ENCODE results near the gene ZNF341. TPM values are rescaled to one million over a fixed set of nuclear protein-coding genes. Genes with fewer than 3 reads are reported as not detected.

ZNF341 gene
- total RNA-seq, 1 donor from 2014 or later: 8.3 TPM

- DNase-seq (ENCODE audit: low spot score, unreplicated experiment): no peak
- H3K27me3 Mint-ChIP-seq: no peaks in the 10 kb centered on the region
- H3K4me3 Mint-ChIP-seq (ENCODE audit: low read depth): no peak overlapping the region
- no peaks in the 10 kb centered on the region for H3K9me3 Mint-ChIP-seq (ENCODE audit: low read depth)
- no peak overlapping the region for H3K27ac Mint-ChIP-seq
- H3K4me1 Mint-ChIP-seq (ENCODE audit: low read depth): peaks cover 33% of the 10 kb centered on the region
- H3K36me3 Mint-ChIP-seq (ENCODE audit: insufficient read depth): peaks cover 2% of the 10 kb centered on the region
- TF ChIP-seq CTCF (IDR thresholded peaks at IDR 0.05; ENCODE audit: unreplicated experiment): no peak
Observed at GRCh38 chr20:33821270-33821836, 89.6 kb downstream of the ZNF341 start.

GRCh38 chr20:33822423-33822822 lies 90.6 kb downstream of the ZNF341 start:
- no peaks in the 10 kb centered on the region for H3K9me3 Mint-ChIP-seq (ENCODE audit: low read depth)
- H3K4me1 Mint-ChIP-seq (ENCODE audit: low read depth): peaks cover 41% of the 10 kb centered on the region
- H3K36me3 Mint-ChIP-seq (ENCODE audit: insufficient read depth): peaks cover 2% of the 10 kb centered on the region
- no peak overlapping the region for H3K4me3 Mint-ChIP-seq (ENCODE audit: low read depth)
- H3K27ac Mint-ChIP-seq: no peak overlapping the region
- DNase-seq (ENCODE audit: low spot score, unreplicated experiment): no peak
- no peak for TF ChIP-seq CTCF (IDR thresholded peaks at IDR 0.05; ENCODE audit: unreplicated experiment)
- H3K27me3 Mint-ChIP-seq: no peaks in the 10 kb centered on the region

GRCh38 chr20:33822991-33823390 lies 91.2 kb downstream of the ZNF341 start:
- Mint-ChIP-seq H3K36me3 (ENCODE audit: insufficient read depth) (peaks cover 2% of the 10 kb centered on the region), H3K4me1 (ENCODE audit: low read depth) (peaks cover 44% of the 10 kb centered on the region), H3K4me3 (ENCODE audit: low read depth) (no peak overlapping the region), H3K27ac (no peak overlapping the region), H3K27me3 (no peaks in the 10 kb centered on the region), H3K9me3 (ENCODE audit: low read depth) (no peaks in the 10 kb centered on the region)
- DNase-seq (ENCODE audit: low spot score, unreplicated experiment): no peak
- no peak for TF ChIP-seq CTCF (IDR thresholded peaks at IDR 0.05; ENCODE audit: unreplicated experiment)

- peaks cover 2% of the 10 kb centered on the region for H3K36me3 Mint-ChIP-seq (ENCODE audit: insufficient read depth)
- H3K27ac Mint-ChIP-seq: peak overlapping the region; percentile 82
- DNase-seq (ENCODE audit: low spot score, unreplicated experiment): no peak
- H3K9me3 Mint-ChIP-seq (ENCODE audit: low read depth): no peaks in the 10 kb centered on the region
- H3K4me1 Mint-ChIP-seq (ENCODE audit: low read depth): peaks cover 59% of the 10 kb centered on the region
- H3K4me3 Mint-ChIP-seq (ENCODE audit: low read depth): no peak overlapping the region
- TF ChIP-seq CTCF (IDR thresholded peaks at IDR 0.05; ENCODE audit: unreplicated experiment): no peak
- no peaks in the 10 kb centered on the region for H3K27me3 Mint-ChIP-seq
Observed at GRCh38 chr20:33824852-33825251, 93.1 kb downstream of the ZNF341 start.

GRCh38 chr20:33825340-33826269 lies 93.8 kb downstream of the ZNF341 start:
- TF ChIP-seq CTCF (IDR thresholded peaks at IDR 0.05; ENCODE audit: unreplicated experiment): no peak
- DNase-seq (ENCODE audit: low spot score, unreplicated experiment): no peak
- H3K27me3 Mint-ChIP-seq: no peaks in the 10 kb centered on the region
- H3K4me1 Mint-ChIP-seq (ENCODE audit: low read depth): peaks cover 62% of the 10 kb centered on the region
- H3K9me3 Mint-ChIP-seq (ENCODE audit: low read depth): no peaks in the 10 kb centered on the region
- H3K27ac Mint-ChIP-seq: peak overlapping the region; percentile 93
- H3K36me3 Mint-ChIP-seq (ENCODE audit: insufficient read depth): peaks cover 3% of the 10 kb centered on the region
- peak overlapping the region; percentile 14 for H3K4me3 Mint-ChIP-seq (ENCODE audit: low read depth)

All from progenitor cell of endocrine pancreas (in vitro differentiated cells).